Stimulated activated naive CD8-positive, alpha-beta T cell treated with anti-CD3 and anti-CD28 coated beads, Interleukin-15, Interleukin-2, amounts not matched to agents 100 U/mL and 50 U/mL, for 24 hours (primary cell): Measurements from ENCODE around the gene LGALS9C.
"Not testable (repeated sequence)": the region's sequence is repeated elsewhere in the genome, so short reads cannot be mapped to it uniquely, and the experiment has no call there.

ENCODE experiments used
- ATAC-seq: fragments of 150-1000 bp; cut with Tn5 transposase; one replicate; pipeline ENCODE4 v1.10.0; 2021
- DNase-seq: peaks from one replicate; pipeline ENCODE4 v3.0.0; 2021

LGALS9C gene

DNA sequence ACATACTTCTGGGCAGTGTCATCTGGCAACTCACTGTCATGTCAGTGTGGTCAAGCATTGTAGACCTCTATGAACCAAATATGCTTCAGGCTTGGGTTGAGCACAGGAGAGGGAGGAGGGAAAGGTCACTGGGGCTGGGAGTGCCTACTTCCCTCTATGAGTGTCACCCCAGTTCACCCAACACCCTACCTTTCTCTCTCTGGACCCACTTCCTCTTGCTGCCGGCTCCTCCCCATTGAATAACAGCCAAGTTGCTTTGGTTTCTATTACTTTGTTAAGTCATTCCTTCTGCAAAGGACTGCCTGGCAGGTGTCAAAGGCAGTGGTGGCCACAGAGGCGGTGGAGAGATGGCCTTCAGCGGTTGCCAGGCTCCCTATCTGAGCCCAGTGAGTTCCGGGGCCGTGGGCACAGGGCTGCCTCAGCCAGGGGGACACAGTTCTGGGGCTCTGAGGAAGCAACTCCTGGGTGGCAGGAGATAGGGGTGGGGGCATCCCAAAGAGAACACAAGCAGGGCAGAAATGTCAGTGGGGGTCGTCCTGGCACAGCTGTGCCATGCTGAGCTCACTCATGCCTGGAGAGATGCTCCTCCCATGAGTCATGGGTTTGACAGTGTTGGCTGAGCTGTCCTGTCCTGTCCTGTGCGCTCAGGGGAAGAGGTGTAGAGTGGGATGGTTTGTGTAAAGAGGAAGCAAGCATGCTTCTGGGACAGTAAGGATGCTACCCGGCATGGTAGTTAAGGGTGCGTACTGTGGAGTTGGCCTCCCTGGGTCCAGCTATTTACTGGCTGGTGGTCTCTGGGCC lies at the start of gene LGALS9C:
Gene LGALS9C, plus strand, starts transcription at position 282 of the 801 bp plus-strand sequence. Its CDS starts 66 bp downstream, at position 348.
- peak; percentile 67 for ATAC-seq
- DNase-seq = peak; percentile 12

DNA sequence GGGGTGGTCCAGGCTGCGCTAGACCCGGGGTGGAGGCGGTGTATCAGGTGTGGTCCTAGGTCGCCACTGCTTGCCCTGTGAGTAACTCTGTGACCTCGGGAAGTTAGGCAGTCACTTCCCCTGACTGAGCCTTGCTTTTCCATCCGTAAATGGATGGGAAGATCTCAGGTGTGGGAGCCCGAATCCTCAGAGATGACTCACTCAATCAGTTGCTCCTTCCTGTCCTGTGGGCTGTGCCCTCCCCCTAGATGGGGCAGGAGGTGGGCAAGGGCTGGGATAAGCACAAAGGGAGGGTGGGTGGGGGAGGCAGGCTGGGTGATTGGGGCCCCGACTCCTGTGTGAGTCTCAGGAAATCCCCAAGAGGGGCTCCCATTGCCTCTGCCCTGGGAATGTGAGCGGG lies 44.4 kb upstream of the LGALS9C start:
- not testable (repeated sequence) for ATAC-seq, DNase-seq

- ATAC-seq, DNase-seq: not testable (repeated sequence)
Measured at GRCh38 chr17:18439465-18439870, 37.1 kb upstream of the LGALS9C start.

- ATAC-seq = not testable (repeated sequence)
Measured at GRCh38 chr17:18442093-18442492, 34.5 kb upstream of the LGALS9C start.

DNA sequence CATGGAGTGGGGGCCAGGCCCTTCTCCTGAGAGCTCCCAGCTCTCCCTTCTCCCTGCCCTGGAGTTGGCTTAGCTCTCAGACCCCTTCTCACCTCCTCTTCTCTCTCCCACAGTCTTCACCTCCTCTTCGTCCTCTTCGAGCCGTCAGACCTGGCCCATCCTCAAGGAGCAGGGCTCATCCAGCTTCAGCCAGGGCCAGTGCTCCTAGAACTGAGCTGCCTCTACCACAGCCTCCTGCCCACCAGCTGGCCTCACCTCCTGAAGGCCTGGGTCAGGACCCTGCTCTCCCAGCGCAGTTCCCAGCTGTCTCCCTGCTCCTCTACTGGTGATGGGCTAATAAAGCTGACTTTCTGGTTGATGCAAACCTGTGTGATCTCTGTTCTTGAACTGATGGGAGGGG lies 34.1 kb upstream of the LGALS9C start:
- not testable (repeated sequence) for ATAC-seq, DNase-seq

More at GRCh38 chr17:18442093-18442492, 34.5 kb upstream of the LGALS9C start:
- DNase-seq = peak; percentile 47

GRCh38 chr17:18447476-18448205 lies 28.9 kb upstream of the LGALS9C start:
- not testable (repeated sequence) for ATAC-seq, DNase-seq

DNA sequence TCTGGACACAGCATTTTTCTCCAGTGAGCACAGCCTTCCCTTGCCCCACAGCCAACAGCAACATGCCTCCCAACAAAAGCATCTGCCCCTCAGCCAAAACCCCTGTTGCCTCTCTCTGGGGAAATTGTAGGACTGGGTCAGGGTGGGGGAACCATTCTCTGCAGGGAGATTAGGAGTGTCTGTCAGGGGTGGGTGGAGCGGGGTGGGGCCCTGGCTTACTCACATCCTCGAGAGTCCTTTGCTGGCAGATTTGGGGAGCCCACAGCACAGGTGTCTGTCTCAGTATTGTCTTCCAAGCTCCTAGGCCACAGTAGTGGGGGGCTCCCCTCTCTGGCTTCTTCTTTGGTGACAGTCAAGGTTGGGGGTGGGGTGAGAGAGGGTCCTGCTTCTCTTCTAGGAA lies 28.3 kb upstream of the LGALS9C start:
- ATAC-seq, DNase-seq: not testable (repeated sequence)

DNA sequence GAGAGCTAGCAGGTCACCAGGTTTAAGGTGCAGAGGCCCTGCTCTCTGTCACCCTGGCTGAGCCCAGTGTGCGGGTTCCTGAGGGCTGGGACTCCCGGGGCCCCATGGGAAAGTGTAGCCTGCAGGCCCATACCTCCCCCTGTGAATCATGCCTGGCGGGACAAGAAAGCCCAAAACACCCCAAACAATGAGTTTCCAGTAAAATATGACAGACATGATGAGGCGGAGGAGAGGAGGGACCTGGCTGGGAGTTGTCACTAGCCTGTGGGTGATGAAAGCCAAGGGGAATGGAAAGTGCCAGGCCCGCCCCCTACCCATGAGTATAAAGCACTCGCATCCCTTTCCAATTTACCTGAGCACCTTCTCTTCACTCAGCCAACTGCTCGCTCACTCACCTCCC lies 26.8 kb upstream of the LGALS9C start:
- ATAC-seq, DNase-seq: not testable (repeated sequence)

DNA sequence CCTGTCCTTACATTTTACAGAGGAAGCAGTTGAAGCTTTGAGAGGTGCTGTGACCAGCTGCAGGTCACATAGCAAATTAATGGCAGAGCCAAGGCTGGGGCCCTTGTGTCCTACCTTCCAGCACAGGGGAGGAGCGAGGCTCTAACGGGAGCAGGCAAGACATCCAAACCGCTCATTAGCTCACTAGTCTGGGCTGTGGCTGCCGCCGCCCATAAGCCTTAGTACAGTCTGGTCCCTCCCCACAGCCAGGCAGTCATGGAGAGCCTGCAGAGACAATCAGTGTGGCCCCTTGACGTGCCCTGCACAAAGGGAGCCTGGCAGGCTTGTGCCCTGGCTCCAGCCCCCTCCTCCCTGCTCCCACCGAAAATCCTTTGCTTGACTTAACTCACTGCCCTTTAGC lies 25.6 kb upstream of the LGALS9C start:
- DNase-seq, ATAC-seq: not testable (repeated sequence)

DNA sequence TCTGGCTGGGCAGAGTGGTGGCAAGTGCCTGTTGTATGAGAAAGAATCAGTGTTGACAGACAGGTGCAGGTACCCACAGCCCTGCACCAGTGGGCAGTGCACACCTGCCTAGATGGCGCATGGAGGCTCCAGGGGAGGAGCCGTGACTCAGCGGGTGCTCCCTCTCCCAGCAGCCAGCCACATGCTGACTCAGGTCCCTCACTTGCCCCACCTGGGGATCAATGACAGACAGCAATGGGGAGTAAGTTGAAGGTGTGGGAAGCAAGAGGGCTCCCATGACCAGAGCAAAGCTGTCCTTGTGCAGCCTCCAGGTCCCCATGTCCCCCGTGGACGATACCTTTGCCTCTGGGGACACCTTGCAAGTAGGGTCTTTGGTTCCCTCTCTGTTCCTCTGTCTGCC lies 24.6 kb upstream of the LGALS9C start:
- ATAC-seq, DNase-seq: not testable (repeated sequence)

DNA sequence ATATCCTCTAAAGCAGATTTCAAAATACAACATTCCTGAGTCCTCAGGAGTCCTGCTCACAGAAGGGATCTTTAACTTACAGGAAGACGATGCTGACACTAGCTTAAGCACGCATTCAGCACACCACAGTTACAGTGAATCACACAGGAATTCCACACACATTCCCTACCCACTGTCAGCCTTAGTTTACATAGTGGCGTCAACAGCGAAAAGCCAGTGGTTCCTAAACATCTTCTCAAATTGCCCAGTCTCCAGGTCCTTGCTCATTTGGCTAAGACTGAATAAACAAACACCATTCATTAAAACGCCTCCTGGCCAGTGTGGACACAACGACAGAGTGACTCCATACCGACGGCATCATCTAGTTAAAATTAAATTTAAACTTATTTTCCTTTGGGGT lies 17.6 kb upstream of the LGALS9C start:
- not testable (repeated sequence) for ATAC-seq, DNase-seq

GRCh38 chr17:18463831-18464502 lies 12.6 kb upstream of the LGALS9C start:
- not testable (repeated sequence) for DNase-seq, ATAC-seq

DNA sequence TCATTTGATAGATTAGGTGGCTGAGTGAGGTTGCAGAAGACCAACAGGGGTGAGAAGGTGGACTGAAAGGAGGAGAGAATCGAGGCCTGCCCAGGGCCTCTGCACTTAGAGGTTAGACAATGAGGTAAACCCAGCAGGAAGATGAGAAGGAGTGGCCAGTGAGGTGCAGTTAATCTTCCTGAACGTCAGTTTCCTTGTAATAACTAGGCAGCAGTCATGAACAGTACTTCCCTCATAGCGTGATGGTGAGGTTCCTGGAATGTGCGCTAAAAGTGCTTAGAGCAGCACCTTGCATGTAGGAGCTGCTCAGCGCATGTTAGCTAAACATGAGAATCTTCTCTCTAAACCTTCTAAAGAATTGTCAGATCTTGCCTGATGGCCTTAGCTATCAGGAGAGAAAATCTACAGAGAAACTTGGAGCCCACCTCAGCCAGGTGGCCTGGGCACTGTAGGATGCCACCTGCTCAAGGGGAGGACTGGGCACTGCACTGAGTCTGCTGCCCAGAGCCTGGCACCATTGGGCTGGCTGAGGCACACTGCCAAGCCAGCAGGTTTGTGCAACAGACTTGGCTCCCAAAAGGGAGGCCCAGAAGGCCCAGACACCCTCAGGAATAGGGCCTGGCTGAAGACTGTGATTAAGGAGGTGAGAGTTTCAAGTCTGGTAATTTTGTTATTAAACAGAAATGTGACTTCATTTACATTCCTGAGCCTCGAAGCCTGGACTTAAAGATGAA lies 10.2 kb upstream of the LGALS9C start:
- not testable (repeated sequence) for ATAC-seq

DNA sequence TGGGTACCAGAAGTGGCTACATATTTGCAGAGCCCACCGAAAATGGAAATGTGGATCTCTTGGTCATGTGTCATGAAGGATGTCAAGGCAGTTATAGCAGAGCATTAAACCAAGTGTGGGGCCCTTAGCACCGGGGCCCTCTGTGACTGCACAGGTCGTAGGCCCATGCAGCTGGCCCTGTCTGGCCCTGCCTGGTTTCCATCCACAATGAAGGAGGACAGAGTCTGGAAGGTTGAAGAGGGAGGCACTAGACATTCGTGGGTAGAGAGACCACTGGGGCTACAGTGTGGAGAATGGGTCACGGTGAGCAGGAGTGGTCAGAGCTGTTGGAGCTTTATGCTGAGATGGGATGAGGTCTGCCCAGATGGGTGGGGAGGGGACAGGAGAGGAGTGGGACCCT lies 9.6 kb upstream of the LGALS9C start:
- not testable (repeated sequence) for DNase-seq, ATAC-seq

More for the DNA sequence above, 10.2 kb upstream of the LGALS9C start:
- DNase-seq = not testable (repeated sequence)

- DNase-seq = not testable (repeated sequence)
Measured at GRCh38 chr17:18468472-18469171, 8.0 kb upstream of the LGALS9C start.

GRCh38 chr17:18469837-18470236 lies 6.8 kb upstream of the LGALS9C start:
- not testable (repeated sequence) for ATAC-seq, DNase-seq

More at GRCh38 chr17:18468472-18469171, 8.0 kb upstream of the LGALS9C start:
- not testable (repeated sequence) for ATAC-seq

- DNase-seq, ATAC-seq: not testable (repeated sequence)
Measured at GRCh38 chr17:18470345-18470930, 6.2 kb upstream of the LGALS9C start.

GRCh38 chr17:18473967-18474366 lies 2.6 kb upstream of the LGALS9C start:
- not testable (repeated sequence) for DNase-seq, ATAC-seq

DNA sequence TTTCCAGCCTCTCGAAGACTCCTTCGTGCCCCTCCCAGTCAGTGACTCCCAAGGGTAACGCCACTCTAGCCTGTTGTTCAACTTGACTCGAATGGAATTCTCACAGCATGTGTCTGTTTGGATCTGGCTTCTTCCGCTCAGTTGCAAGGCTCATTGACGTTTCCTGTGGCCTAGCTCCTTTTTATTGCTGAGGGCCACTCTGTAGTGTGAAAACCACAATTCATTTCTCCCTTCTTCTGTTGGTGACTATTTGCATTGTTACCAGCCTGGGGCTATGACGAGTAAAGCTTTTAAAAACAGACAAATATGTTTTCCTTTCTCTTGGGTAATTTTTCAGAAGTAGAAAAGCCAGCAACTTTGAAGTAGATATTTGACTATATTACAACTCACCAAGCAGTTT lies 1.8 kb upstream of the LGALS9C start:
- not testable (repeated sequence) for DNase-seq, ATAC-seq

- DNase-seq, ATAC-seq: not testable (repeated sequence)
Measured at GRCh38 chr17:18477367-18477766, 778 bp downstream of the LGALS9C start.
